Measurements from ENCODE around the gene PLCG2.
"Not testable (repeated sequence)": the region's sequence is repeated elsewhere in the genome, so short reads cannot be mapped to it uniquely, and the experiment has no call there.

The PLCG2 gene

DNA sequence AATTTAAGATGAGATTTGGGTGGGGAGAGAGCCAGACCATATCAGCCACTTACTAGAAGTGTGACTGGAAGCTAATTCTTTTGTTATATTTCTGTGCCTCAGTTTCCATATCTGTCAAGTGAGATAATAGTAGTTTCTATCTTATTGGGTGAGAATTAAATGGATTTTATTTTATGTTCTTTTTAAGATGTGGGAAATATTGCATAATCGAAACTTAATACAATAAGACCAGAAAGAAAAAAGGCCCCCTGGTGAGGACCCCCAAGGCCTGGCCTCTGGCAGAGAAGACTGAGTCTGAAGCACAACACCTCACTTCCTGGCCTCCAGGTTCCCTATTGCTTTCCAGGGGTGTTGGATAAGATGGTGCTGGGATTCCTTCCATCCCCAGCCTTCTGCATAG, 13.7 kb downstream of the PLCG2 start:
- no peak for DNase-seq

DNA sequence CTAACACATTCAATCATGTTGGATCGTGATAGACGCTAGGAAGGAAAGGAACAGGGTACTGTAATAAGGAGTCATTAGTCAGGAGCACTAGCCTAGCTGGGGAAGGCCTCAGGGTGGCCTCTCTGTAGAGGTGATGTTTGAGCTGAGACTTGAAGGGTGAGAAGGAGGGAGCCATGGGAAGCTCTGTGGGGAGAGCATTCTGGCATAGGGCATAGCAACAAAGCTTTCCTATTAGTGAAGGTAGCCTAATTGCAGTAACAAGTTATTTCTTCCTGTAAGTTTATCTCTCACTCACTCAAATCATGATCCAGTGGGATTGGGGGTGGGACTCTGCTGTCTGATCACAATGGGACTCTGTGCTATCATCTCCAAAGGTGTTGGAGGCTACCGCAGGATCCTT, 16.1 kb downstream of the PLCG2 start:
- no peak for DNase-seq

DNA sequence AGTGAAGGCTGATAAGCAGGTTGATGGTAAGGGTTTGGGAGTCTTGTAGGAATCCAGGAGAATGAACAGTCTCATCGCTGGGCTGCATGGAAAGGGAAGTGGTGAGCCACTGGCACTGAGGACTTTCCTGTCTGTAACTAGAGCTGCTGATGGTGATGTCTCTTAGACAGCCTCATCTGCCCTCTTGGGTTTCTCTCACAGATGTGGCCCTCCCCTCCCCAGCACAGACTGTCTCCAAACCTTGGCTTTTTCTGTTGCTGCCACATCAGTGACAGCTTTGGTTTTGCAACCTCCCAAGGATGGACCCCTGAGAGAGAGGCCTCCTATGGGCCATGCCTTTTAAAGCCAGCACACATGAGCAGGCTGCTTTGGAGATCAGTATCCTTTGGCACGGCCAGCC, 16.9 kb downstream of the PLCG2 start:
- no peak for DNase-seq

DNA sequence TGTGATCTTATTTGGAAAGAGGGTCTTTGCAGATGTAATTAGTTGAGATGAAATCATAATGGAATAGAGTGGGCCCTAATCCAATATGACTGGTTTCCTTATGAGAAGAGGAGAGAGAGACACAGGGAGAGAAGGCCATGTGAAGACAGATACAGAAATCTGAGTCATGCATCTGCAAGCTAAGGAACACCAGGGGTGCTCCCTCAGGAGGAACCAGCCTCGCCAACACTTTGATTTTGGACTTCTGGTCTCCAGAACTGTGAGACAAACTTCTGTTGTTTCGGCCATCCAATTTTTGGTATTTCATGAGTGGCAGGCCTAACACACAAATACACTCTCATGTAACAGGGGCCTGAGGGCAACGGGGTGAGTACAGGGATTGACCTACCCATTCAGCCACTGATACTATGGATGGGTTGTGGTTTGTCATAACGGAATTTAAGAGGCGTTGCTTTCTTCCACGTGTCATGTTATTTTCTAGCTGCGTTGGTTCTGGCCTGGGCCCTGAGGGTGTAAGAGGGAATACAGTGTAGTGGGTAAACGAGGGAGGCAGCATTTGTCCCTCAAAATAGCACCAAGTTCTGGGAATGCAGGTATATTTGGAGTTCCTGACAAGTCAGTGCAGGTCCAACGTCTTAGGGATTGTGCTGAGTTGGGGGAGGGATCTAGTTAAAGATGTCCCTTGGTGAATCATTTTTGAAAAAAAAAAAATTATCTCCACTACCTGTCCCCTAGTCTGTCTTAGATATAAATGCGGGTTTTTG, 17.7 kb downstream of the PLCG2 start:
- no peak for DNase-seq

DNA sequence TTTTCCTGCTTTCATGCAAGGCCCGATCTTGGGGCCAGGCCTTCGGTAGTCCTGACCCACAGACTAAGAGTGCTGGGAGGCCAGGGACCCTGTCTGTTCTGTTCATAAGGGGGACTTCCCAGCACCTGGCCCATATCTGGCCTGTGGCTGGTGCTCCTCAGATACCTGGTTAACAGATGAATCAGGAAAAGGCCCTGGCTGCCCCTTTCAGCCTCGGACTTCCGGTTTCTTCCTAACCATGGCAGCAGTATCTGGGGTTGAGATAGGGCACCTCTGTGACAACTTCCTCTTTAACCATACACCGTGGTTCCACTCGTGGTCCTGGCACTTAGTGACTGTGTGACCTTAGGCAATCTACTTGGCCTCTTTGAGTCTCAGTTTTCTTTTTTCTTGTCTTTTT, 18.4 kb downstream of the PLCG2 start:
- no peak for DNase-seq

DNA sequence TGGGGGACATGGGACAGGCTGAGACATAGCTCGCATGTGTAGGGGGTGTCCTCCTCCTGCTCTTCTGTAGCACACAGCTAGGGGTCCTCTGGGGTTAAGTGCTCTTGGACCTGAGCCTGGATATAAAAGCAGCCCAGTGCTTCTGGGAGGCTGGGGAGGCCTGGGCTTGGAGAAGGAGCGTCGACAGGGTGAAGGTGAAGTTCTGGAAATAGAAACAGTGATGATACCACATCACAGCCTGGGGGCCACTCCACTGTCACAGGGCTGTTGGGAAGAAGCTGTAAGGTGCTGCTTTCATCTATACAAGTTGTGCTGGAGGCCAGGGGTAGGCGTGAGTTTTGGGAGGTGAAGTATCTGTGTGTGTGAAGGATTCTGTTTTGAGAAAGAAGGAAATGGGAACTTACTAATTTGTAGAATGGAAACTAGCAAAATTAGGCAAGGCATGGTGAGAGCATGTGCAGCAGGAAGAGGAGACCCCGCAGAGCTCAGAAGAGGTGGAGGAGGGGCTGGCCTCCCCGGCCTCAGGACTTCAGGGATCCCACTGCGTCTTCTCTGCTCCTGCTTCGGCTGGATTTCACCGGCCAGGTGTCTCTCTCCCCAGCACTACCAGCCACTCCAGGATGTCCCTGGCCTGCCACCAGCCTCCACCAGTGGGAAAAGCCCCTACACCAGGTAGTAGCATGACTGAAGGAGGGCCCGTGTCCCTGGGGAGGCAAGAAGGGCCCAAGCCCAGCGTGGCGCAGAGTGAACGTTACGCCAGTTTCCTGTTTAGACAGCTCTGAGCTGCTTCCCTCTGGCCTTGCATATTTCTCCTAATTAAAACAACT, 19.4 kb downstream of the PLCG2 start:
- no peak for DNase-seq

DNA sequence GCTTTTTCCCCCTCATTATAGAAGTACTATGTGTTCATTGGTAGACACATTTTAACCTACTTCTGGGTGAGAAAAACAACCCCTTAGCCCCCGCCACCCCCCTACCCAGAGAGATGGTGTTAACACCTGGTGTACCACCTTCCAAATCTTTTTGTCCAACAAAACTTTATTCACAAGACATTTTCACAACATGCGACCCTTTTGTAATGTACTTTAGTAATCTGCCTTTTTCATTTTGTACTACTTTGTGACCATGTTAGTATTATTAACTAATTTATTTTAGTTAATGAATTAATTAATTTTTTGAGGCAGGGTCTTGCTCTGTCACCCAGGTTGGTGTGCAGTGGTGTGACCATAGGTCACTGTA, 20.0 kb downstream of the PLCG2 start:
- DNase-seq, result no peak

DNA sequence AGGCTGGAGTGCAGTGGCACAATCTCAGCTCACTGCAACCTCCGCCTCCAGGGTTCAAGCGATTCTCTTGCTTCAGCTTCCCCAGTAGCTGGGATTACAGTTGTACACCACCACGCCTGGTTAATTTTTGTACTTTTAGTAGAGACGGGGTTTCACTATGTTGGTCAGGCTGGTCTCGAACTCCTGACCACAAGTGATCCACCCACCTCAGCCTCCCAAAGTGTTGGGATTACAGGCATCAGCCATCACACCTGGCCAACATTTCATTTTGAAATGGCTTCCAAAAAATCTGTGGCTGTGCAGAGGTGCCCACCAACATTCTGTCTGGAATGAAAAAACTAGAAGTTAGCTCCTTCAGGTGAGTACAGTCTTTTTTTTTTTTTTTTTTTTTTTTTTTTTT, 22.6 kb downstream of the PLCG2 start:
- DNase-seq, result not testable (repeated sequence)

DNA sequence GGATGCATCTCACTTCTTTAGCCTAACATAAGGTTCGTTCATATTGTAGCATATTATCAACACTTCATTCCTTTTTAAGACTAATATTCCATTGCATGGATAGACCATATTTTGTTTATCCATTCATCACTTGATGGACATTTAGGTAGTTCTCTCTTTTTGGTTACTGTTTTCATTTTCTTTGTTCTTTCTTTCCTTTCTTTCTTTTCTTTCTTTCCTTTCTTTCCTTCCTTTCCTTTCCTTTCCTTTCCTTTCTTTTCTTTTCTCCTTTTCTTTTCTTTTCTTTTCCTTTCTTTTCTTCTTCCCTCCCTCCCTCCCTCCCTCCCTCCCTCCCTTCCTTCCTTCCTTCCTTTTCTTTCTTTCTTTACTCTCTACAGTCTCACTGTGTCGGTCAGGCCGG, 24.2 kb downstream of the PLCG2 start:
- DNase-seq, result no peak

DNA sequence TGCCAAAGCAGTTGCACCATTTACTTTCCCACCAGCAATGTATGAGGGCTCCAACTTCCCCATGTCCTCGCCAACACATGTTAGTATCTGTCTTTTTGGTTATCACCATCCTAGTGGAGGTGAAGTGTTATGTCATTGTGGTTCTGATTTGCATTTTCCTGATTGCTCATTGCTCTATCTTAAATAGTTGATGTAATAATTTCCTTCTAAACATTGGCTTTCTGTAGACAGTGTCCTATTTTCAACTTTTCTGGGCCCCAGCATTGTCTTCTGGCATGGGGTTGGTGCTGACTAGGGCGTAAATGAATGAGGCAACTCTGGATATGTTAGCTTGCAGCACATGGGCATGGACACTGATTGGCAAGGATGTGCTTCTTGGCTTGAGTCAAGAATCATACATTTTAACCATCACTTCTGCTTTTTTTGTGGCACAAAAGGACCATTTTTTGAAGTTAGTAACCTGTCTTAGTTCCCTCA, 25.1 kb downstream of the PLCG2 start:
- DNase-seq, result no peak

DNA sequence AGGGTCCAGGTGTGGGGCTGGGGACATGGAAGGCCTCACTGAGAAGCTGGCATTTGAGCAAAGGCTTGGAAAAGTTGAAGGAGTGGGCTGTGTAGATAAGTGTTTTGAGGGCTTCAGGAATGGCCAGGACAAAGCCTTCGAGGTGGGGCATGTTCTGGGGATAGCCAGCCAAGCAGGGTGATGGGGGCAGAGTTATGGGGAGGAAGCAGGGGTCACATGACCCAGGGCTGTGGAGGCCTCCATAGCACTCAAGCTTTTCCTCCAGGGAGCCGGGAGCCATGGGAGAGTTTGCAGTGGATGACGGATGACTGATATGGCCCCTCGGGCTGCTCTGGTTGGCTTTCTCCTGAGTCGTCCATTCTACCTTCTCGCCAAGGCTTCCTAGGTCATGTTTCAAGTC, 27.6 kb downstream of the PLCG2 start:
- no peak for DNase-seq

DNA sequence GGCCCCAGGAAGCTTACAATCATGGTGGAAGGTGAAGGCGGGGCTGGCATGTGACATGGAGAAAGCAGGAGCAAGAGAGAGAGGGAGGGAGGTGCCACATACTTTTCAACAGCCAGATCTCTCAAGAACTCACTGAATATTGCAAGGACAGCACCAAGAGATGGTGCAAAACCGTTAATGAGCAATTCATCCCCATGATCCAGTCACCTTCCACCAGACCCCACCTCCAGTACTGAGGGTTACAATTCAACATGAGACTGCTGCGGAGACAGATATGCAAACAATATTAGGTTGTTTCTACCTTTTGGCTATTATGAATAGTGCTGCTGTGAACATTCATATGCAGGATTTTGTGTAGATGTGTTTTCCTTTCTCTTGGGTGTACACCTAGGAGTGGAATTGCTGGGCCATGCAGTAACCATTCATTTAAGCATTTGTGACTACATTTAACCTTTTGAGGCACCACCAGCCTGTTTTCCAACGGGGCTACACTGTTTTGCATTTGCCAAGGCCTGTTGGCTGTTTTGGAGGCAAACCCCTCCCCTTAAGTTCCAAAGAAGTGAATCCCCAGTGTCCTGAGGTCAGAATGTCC, 28.8 kb downstream of the PLCG2 start:
- no peak for DNase-seq

DNA sequence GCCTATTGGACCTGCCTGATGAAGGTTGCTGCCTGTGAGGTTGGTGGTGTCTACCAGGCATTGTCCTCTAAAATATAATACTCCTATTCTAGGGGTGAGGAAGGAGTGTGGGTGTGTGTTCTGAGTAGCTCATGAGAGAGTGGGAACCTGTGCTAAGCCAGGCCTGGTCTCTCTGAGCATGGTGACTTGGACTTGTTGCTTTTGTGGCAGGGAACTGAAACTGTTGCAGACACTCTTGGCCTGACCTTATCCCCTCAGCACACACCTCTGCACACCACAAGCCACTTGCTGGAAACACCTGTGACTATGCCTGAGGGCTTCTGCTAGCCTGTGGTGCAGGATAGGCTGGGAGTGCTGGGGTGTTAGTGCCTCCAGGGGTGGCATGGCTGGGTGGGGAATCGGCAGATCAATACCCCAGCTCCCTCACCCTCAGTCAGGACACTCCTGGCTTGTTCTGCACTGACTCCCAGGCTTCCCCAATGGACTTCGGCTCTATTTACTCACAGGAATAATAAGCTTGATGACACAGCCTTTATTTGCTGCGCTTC, 29.9 kb downstream of the PLCG2 start:
- no peak for DNase-seq

DNA sequence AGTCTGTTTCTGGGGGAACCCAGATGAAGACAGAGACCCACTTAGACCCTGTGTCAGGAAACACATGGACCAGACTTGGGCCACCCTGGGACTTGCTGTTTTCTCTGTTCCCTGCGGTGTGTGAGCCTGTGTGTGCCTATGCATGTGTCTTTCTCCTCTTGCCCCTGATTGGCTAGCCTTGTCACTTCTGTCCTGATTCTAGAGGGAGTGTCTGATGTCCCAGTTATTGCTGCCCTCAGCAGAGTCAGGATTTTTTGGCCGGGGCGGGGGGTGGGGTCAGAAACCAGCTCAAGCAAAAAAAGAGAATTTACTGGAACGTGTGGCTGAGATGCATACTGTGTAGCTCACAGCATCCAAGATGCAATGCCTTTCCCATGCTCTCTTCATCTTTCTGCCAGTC, 30.5 kb downstream of the PLCG2 start:
- DNase-seq, result no peak

DNA sequence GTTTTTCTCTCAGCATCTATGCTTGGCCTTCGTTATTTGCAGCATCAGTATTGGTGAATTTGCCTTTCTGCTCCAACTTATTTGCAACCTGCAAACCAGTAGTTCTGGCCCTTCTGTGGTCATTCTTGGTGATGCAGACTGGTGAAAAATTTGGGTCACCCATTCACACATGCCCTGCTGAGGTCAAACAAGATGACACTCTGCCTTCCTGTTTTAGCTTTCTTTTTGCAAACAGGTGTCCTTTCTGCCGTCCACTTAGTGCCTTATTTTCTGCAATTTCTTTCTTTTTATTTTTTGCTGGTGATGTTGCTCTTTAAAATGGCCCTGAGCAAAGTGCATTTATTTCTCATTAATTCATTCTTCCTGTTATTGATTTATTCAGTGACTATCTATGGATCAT, 31.3 kb downstream of the PLCG2 start:
- DNase-seq, result no peak

DNA sequence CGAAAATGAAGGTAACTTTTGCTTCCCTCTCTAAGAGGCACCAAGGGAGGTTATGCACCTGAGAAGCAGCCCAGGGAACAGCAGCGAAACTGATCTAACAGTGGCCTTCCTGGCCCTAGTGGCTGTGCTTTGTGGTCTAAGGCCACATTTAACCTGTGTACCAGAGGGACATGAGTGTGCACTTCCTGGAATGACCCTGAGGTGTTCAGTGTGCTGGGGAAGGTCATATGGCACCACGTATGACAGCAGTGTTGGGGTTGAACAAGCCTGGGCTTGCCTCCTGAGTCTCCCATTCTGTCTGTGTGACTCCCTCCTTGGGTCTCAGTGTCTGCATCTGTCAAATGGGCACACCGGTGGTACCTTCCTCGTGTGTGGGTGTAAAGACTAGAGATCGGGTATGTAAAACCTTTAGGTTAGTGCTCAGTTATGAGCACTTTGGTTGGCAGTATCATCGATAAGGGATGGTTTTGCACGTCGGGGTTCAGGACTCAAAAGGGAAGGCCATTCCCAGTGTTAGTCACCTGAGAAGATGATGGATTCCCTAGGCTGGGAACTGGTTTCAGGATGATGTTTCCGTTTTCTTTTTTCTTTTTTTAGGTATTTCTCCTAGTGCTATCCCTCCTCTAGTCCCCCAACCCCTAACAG, 31.9 kb downstream of the PLCG2 start:
- DNase-seq, result no peak

DNA sequence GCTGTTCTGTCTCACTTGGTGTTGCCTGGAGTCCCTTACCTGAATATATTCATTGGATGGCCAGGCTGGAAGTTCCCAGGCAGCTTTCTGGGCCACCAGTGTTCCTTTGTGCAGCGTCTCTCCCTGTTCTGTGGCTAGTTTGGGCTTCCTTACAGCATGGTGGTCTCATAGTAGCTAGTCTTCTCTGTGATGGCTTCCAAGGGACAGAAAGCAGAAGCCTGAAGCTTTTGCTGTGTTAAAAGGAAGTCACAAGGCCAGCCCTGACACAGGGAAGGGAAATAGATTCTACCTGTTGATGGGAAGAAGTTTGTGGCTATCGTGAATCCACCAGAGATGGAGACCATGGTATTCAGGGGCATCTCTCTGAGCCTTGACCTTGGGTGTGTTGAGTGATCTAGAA, 34.6 kb downstream of the PLCG2 start:
- DNase-seq, result no peak

DNA sequence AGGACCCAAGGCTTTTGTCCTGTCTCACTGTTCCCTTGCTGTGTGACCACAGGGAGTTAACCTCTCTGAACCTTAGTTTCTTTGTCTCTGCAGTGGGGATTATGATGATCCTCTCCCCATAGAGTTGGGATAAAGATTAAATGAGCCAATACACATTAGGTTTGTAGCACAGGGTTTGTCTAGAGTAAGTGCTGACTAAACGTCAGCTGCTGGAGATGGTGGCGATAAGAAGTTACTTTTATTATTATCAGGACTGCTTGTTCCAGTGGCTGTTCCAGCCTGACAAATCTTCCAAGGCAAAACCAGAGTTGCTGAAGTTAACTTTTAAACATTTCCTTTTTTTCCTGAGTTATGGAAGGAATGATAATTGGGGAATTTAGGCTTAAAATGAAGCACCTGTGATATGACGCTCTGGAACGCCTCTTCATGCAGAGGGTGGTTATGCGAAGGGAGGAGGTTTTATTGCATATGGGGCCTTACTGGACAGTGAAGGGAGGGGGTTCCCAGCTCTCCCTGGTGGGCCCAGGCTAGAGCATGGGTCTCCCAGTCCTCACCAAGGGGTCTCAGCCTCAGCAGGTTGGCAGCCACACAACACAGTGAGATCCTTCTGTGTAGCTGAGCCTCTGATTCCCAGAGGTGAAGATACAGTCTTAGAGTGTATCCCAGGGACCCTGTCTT, 35.8 kb downstream of the PLCG2 start:
- DNase-seq, result no peak

DNA sequence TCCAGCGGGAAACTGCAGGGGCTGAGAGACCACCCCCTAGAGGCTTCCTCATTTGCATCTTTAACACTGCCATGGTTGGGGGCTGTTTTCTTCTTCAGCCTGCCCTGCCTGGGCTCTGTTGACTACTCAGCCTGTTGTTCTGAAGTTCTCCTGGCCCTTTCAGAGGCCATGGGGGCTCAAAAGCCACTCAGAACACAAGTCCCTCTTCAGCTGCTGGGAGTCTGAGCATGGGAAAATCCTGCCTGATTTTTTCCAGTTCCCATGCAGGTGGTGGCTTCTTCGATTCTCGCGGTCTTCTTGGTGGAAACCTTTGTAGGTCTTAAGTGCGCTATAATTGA, 36.3 kb downstream of the PLCG2 start:
- no peak for DNase-seq

DNA sequence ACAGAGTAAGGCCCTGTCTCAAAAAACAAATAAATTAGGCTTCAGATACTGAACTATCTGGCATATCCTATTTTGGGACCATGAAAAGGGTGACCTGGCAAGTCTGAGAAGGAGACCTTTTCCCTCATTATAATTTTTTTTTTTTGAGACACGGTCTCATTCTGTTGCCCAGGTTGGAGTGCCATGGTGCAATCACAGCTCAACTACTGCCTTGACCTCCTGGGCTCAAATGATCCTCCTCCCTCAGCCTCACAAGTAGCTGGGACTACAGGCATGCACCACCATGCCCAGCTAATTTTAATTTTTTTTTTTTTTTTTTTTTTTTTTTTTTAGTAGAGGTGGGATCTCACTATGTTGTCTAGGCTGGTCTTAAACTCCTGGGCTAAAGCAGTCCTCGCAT, 37.3 kb downstream of the PLCG2 start:
- no peak for DNase-seq

DNA sequence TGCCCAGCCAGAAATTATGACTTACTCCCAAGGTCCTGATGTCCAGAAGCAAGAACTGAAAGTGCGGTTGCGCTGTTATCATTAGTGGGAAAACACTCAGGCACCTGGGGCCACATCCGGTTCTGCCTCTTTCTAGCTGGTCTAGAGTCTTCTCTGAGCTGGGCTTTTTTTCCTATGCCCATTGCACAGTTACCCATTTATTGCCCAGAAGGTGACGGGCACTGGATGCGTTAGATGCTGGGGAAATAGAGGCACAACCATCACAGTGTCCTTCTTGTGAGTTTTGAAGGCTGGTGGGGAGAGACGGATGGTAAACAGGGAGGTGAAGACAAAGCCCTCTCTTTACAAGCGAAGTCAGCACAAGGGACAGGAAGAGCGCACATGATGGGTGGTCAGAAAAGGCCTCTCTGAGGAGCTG, 37.7 kb downstream of the PLCG2 start:
- DNase-seq, result no peak

DNA sequence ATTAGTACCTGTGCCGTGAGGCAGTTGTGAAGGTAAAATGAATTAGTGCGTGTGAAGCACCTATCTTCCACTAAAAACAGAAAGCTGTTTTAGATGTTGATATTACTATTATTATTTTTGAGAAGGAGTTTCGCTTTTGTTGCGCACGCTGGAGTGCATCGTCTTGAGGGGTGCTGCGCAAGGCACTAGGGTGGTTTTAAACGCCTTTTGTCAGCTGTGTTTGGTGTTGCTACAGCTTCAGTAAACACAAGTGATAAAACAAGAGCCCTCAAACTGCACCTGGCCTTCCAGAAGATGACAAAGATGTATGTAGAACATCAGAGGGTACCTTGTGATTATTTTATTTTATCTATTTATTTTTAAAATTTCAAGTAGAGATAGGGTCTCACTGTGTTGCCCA, 38.2 kb downstream of the PLCG2 start:
- DNase-seq, result no peak
